ENCODE results near the gene PARM1.

GRCh38 chr4:75051431-75051830 is 118.5 kb downstream of the PARM1 start:
- TF ChIP-seq CTCF (conservative IDR thresholded peaks at IDR 0.05 in 1 of 2, IDR thresholded peaks at IDR 0.05 in 1 of 2; ENCODE audit: extremely low read depth in 1 of 2, insufficient read depth in 1 of 2, low read depth in 1 of 2, low read length in 2 of 2): no peak
- no peak for TF ChIP-seq EZH2 (IDR thresholded peaks at IDR 0.05; ENCODE audit: borderline replicate concordance, low read length)
